HepG2 (cell line): Measurements from ENCODE around the gene MAP3K20. TPM values are rescaled to one million over a fixed set of nuclear protein-coding genes. Genes with fewer than 3 reads are reported as not detected.
A peak's percentile ranks its signal among the peaks of the same experiment; 100 is the strongest.

Experiments used
- CENPT ChIP-seq: sonication (generic); formaldehyde crosslinking; IDR thresholded peaks from 2 replicates; pipeline ENCODE4 v1.8.0; 2022; ENCODE audit warnings: low read depth, mild to moderate bottlenecking, moderate library complexity, missing genetic modification reagents
- CREM ChIP-seq, 2 experiments: sonication (generic) in 1 of 2; formaldehyde crosslinking in 1 of 2; IDR thresholded peaks; 2 replicates each; pipeline versions ENCODE4 v1.4.0 to v1.6.1; 2016 to 2020; ENCODE audit warnings: antibody characterized with exemption in 1 of 2, mild to moderate bottlenecking in 1 of 2, missing genetic modification reagents in 1 of 2
- ELF3 ChIP-seq: IDR thresholded peaks from 2 replicates; pipeline ENCODE4 v1.6.1; 2016; ENCODE audit warnings: missing genetic modification reagents, missing compliant biosample characterization
- EZH2 ChIP-seq: conservative IDR thresholded peaks from 2 replicates; pipeline ENCODE4 v1.6.1; 2012; ENCODE audit warnings: mild to moderate bottlenecking, low read depth, low read length, moderate library complexity
- FOXJ3 ChIP-seq: sonication (generic); formaldehyde crosslinking; IDR thresholded peaks from 2 replicates; pipeline ENCODE4 v1.4.0; 2020; ENCODE audit warnings: missing genetic modification reagents, mild to moderate bottlenecking, borderline replicate concordance
- GATA4 ChIP-seq: sonication (generic); IDR thresholded peaks from 2 replicates; pipeline ENCODE4 v1.6.1; 2016; ENCODE audit warnings: antibody characterized with exemption, low read depth, borderline replicate concordance
- MAF1 ChIP-seq: sonication (generic); formaldehyde crosslinking; IDR thresholded peaks from 2 replicates; pipeline ENCODE4 v1.5.0; 2020; ENCODE audit warnings: missing genetic modification reagents, borderline replicate concordance
- NFKBIZ ChIP-seq: IDR thresholded peaks from 2 replicates; pipeline ENCODE4 v1.6.1; 2018; ENCODE audit warnings: missing genetic modification reagents, missing compliant biosample characterization
- NR2C2 ChIP-seq: sonication (generic); formaldehyde crosslinking; IDR thresholded peaks from 2 replicates; pipeline ENCODE4 v1.4.0; 2020; ENCODE audit warnings: missing genetic modification reagents, mild to moderate bottlenecking, moderate library complexity, borderline replicate concordance
- PAF1 ChIP-seq: IDR thresholded peaks from 2 replicates; pipeline ENCODE4 v1.6.1; 2016; ENCODE audit warnings: missing genetic modification reagents, missing compliant biosample characterization
- TBX3 ChIP-seq: fragments of 450-650 bp; IDR thresholded peaks from 2 replicates; pipeline ENCODE4 v1.6.1; 2017; ENCODE audit warnings: antibody characterized with exemption, mild to moderate bottlenecking, inconsistent platforms, borderline replicate concordance
- TEAD3 ChIP-seq: optimal IDR thresholded peaks from 2 replicates; pipeline ENCODE3; 2016; ENCODE audit warnings: borderline replicate concordance
- WIZ ChIP-seq: sonication (generic); formaldehyde crosslinking; IDR thresholded peaks from 2 replicates; pipeline ENCODE4 v1.5.1; 2020; ENCODE audit warnings: mild to moderate bottlenecking, missing genetic modification reagents
- ZNF138 ChIP-seq: sonication (generic); formaldehyde crosslinking; IDR thresholded peaks from 2 replicates; pipeline ENCODE4 v1.5.0; 2020; ENCODE audit warnings: mild to moderate bottlenecking, low read depth, missing genetic modification reagents
- ZNF143 ChIP-seq: sonication (generic); formaldehyde crosslinking; IDR thresholded peaks from 2 replicates; pipeline ENCODE4 v1.4.0; 2020; ENCODE audit warnings: missing genetic modification reagents
- ZNF20 ChIP-seq: sonication (generic); formaldehyde crosslinking; IDR thresholded peaks from 2 replicates; pipeline ENCODE4 v1.4.0; 2020; ENCODE audit warnings: mild to moderate bottlenecking, moderate library complexity, missing genetic modification reagents
- ZNF260 ChIP-seq: sonication (generic); formaldehyde crosslinking; IDR thresholded peaks from 2 replicates; pipeline ENCODE4 v1.4.0; 2020; ENCODE audit warnings: missing genetic modification reagents, low read depth, mild to moderate bottlenecking, borderline replicate concordance
- ZNF329 ChIP-seq: sonication (generic); formaldehyde crosslinking; IDR thresholded peaks from 2 replicates; pipeline ENCODE4 v1.9.0; 2021; ENCODE audit warnings: low read depth, mild to moderate bottlenecking, missing genetic modification reagents
- ZNF616 ChIP-seq: sonication (generic); formaldehyde crosslinking; IDR thresholded peaks from 2 replicates; pipeline ENCODE4 v1.5.0; 2020; ENCODE audit warnings: low read depth, mild to moderate bottlenecking, missing genetic modification reagents
- ZNF674 ChIP-seq: sonication (generic); formaldehyde crosslinking; IDR thresholded peaks from 2 replicates; pipeline ENCODE4 v1.5.0; 2020; ENCODE audit warnings: low read depth, mild to moderate bottlenecking, missing genetic modification reagents
- ZNF766 ChIP-seq: sonication (generic); formaldehyde crosslinking; IDR thresholded peaks from 2 replicates; pipeline ENCODE4 v1.5.0; 2020; ENCODE audit warnings: missing genetic modification reagents, borderline replicate concordance
- polyA plus RNA-seq, 8 experiments: library from polyadenylated mRNA; depleted of rRNA in 3 of 8; stranded (reverse) in 7 of 8; unstranded in 1 of 8; fragments of >200 nt; fragmentation: Illumina TruSeq in 4 of 8; extraction: Trizol in 4 of 8; gene quantifications; 2 replicates each; pipeline versions ENCODE4 v1.2.1 to v1.2.3, GENCODE V29; 2011 to 2016; ENCODE audit warnings: low read depth in 4 of 8, missing spikeins in 1 of 8, mixed read lengths in 1 of 8; ENCODE audit not compliant: insufficient read depth in 1 of 8
- total RNA-seq, 5 experiments: library from RNA; depleted of rRNA; stranded (reverse); fragments of >200 nt; fragmentation: Illumina TruSeq; extraction: Trizol; gene quantifications; 2 replicates each; pipeline ENCODE4 v1.2.3, GENCODE V29; 2016; ENCODE audit warnings: low read depth in 1 of 5
- TF ChIP-seq, protein P1 (sequence below): sonication (generic); formaldehyde crosslinking; conservative IDR thresholded peaks from 2 replicates; pipeline ENCODE4 v1.8.0; 2022; ENCODE audit warnings: mild to moderate bottlenecking, moderate library complexity, missing genetic modification reagents
- TF ChIP-seq, protein P2 (sequence below), 2 experiments: sonication (generic) in 1 of 2; formaldehyde crosslinking in 1 of 2; IDR thresholded peaks; 2 replicates each; pipeline versions ENCODE4 v1.4.0 to v1.6.1; 2018 to 2020; ENCODE audit warnings: missing genetic modification reagents in 2 of 2, borderline replicate concordance in 1 of 2, low read depth in 1 of 2, mild to moderate bottlenecking in 1 of 2, missing biosample characterization in 1 of 2
- TF ChIP-seq, protein P3 (sequence below): sonication (generic); formaldehyde crosslinking; IDR thresholded peaks from 2 replicates; pipeline ENCODE4 v1.5.0; 2020; ENCODE audit warnings: missing genetic modification reagents
- TF ChIP-seq, protein P4 (sequence below): sonication (generic); formaldehyde crosslinking; IDR thresholded peaks from 2 replicates; pipeline ENCODE4 v1.4.0; 2020; ENCODE audit warnings: missing genetic modification reagents

Gene MAP3K20
- total and polyA plus RNA-seq, 2 of the 13 experiments (the other 11 are each of a cell fraction or from before 2014, with no cell fraction given) = 5.2 to 13.5 TPM

DNA sequence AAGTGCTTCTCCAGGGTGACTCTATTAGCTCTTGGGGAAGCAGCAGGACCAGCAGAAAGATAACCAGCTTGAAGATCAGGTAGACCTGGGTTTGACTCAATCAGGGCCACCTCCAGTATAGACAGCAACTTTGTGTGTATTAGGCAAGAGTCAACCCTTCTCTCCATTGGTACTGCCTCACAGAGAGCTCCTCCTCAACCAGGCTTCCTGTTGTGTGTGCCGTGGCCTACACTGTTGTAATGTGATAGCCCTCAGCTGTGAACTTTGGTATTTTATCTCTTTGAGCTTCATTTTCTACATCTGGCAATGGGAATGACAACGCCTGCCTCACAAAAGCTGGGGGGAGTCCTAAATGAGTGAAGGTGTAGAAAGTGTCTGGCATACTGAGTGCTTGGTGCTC, 17.0 kb upstream of the MAP3K20 start (continued):
- TF ChIP-seq ZNF143 (CRISPR knock-in tag) (no peak), ELF3 (CRISPR knock-in tag) (peak; percentile 47; the same call in 1 of the 2 replicates), ZNF616 (CRISPR knock-in tag) (no peak), TBX3 (no peak), ZNF260 (no peak), ZNF329 (CRISPR knock-in tag) (no peak), CREM (IDR thresholded peaks at IDR 0.05) (no peak), CREM (CRISPR knock-in tag; IDR thresholded peaks at IDR 0.05) (no peak), GATA4 (no peak), ZNF138 (CRISPR knock-in tag) (no peak), MAF1 (CRISPR knock-in tag) (no peak), TEAD3 (CRISPR knock-in tag) (peak; percentile 82), ZNF20 (no peak), NR2C2 (CRISPR knock-in tag) (no peak), ZNF766 (no peak), CENPT (CRISPR knock-in tag) (no peak), NFKBIZ (no peak), FOXJ3 (CRISPR knock-in tag) (no peak), ZNF674 (CRISPR knock-in tag) (no peak), EZH2 (no peak), WIZ (CRISPR knock-in tag) (no peak), PAF1 (CRISPR knock-in tag) (no peak)
- TF ChIP-seq, protein P1, sequence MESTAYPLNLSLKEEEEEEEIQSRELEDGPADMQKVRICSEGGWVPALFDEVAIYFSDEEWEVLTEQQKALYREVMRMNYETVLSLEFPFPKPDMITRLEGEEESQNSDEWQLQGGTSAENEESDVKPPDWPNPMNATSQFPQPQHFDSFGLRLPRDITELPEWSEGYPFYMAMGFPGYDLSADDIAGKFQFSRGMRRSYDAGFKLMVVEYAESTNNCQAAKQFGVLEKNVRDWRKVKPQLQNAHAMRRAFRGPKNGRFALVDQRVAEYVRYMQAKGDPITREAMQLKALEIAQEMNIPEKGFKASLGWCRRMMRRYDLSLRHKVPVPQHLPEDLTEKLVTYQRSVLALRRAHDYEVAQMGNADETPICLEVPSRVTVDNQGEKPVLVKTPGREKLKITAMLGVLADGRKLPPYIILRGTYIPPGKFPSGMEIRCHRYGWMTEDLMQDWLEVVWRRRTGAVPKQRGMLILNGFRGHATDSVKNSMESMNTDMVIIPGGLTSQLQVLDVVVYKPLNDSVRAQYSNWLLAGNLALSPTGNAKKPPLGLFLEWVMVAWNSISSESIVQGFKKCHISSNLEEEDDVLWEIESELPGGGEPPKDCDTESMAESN = no peak
- TF ChIP-seq, protein P2, sequence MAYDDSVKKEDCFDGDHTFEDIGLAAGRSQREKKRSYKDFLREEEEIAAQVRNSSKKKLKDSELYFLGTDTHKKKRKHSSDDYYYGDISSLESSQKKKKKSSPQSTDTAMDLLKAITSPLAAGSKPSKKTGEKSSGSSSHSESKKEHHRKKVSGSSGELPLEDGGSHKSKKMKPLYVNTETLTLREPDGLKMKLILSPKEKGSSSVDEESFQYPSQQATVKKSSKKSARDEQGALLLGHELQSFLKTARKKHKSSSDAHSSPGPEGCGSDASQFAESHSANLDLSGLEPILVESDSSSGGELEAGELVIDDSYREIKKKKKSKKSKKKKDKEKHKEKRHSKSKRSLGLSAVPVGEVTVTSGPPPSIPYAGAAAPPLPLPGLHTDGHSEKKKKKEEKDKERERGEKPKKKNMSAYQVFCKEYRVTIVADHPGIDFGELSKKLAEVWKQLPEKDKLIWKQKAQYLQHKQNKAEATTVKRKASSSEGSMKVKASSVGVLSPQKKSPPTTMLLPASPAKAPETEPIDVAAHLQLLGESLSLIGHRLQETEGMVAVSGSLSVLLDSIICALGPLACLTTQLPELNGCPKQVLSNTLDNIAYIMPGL (CRISPR knock-in tag; IDR thresholded peaks at IDR 0.05; ENCODE audit: borderline replicate concordance in 1 of 2, low read depth in 1 of 2) = no peak
- TF ChIP-seq, protein P3, sequence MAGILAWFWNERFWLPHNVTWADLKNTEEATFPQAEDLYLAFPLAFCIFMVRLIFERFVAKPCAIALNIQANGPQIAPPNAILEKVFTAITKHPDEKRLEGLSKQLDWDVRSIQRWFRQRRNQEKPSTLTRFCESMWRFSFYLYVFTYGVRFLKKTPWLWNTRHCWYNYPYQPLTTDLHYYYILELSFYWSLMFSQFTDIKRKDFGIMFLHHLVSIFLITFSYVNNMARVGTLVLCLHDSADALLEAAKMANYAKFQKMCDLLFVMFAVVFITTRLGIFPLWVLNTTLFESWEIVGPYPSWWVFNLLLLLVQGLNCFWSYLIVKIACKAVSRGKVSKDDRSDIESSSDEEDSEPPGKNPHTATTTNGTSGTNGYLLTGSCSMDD (CRISPR knock-in tag) = no peak
- TF ChIP-seq, protein P4, sequence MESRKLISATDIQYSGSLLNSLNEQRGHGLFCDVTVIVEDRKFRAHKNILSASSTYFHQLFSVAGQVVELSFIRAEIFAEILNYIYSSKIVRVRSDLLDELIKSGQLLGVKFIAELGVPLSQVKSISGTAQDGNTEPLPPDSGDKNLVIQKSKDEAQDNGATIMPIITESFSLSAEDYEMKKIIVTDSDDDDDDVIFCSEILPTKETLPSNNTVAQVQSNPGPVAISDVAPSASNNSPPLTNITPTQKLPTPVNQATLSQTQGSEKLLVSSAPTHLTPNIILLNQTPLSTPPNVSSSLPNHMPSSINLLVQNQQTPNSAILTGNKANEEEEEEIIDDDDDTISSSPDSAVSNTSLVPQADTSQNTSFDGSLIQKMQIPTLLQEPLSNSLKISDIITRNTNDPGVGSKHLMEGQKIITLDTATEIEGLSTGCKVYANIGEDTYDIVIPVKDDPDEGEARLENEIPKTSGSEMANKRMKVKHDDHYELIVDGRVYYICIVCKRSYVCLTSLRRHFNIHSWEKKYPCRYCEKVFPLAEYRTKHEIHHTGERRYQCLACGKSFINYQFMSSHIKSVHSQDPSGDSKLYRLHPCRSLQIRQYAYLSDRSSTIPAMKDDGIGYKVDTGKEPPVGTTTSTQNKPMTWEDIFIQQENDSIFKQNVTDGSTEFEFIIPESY (CRISPR knock-in tag) = no peak
